Hematopoietic multipotent progenitor cell (in vitro differentiated cells): ENCODE data around the gene FREM1. TPM values are rescaled to one million over a fixed set of nuclear protein-coding genes. Genes with fewer than 3 reads are reported as not detected.

Experiments
- DNase-seq, 3 donors: peaks; one replicate each; pipeline ENCODE4 v3.0.0-alpha.2; 2011 to 2015; ENCODE audit warnings: low read depth in 2 of 3, low spot score in 2 of 3
- total RNA-seq: library from RNA; depleted of rRNA; stranded (reverse); fragments of >200 nt; gene quantifications from one replicate; pipeline ENCODE4 v1.2.3, GENCODE V29; 2012

FREM1 gene
- total RNA-seq, 1 donor, result 26.4 TPM

DNA sequence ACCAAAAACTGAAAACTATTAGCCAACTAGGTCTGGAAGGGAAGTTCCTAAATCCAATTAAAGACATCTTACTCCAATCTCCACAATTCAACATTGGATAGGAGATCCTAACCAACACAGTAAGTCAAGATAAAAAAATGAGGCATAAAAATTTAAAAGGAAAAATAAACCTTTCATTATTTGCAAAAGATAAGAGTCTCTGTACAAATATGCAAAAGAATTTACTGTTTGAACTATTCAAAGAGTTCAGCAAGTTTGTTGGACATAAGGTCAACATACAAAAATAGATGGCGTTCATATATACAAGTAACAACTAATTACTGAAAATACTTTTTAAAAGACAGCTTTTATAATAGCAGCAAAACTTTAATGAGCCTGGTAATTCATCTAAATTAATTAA, 3.1 kb upstream of the FREM1 start:
- no peak for DNase-seq

DNA sequence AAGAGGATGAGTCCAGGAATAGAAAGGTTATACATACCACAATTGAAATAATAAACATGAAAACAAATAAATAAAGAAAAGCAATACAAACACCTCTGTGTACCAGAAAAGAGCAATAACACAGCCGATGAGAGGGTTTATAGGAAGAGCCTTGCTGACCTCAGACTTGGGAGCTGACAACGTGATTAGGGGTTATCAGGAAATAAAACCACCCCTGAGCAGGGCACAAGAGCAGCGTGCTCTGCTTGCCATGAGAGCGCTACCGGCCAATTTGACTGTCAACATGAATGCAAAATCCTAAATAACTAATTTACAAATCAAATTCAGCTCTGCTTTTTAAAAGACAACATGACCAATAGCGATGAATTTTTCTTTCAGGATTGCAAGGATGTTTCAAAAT, 2.6 kb upstream of the FREM1 start:
- no peak for DNase-seq

DNA sequence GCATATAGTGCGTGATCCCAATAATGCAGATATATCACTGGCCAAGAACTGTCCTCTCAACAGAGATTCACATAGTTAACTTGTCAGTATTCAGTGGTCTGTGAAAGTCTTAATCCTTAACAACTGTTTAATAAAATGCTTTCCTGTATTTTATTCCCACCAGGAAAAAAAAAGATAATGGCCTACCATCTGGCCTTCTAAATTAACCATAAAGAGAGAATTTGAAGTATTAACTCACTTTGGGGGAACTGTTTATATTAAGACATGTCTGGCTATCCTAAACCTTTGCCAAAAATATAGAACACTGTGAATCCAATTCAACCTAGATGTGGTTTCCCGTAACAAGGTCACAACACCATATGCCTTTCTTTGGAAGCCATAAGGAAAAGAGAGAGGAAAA, 818 bp upstream of the FREM1 start:
- no peak for DNase-seq

DNA sequence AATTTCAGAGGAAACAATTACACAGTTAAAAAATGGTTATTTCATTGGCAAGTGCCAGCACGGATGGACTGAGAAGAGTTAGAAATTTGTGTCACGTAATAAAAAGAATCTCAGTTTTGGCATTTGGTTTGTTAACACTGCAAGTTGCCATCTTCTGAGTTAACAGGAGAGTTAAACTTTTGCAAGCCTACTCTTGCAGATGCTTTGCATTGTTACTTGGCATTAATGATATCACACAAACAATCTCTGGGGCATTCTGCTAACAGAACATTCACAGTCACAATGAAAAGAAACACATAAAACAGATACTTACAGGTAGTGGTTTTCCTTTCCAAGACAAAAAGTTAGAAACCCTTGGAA, 647 bp downstream of the FREM1 start:
- DNase-seq, result no peak

DNA sequence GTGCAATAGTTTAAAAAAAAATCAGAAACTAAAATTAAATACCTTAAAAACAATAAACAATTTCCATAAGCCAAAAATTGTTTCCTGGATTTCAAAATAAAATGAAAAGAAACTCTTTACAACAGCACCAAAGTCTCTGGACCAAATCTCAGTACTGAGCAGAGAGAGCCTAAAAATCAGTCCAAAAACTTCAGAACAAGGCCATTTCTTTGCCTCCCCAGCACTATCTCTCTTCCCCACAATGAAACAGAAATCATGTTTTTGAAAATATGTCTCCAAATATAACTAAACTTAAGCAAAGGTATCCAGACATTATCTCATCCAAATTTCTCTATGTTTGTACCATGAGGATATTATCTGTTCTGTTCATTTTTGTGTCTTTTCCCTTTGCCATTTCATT, 1.0 kb downstream of the FREM1 start:
- no peak for DNase-seq

DNA sequence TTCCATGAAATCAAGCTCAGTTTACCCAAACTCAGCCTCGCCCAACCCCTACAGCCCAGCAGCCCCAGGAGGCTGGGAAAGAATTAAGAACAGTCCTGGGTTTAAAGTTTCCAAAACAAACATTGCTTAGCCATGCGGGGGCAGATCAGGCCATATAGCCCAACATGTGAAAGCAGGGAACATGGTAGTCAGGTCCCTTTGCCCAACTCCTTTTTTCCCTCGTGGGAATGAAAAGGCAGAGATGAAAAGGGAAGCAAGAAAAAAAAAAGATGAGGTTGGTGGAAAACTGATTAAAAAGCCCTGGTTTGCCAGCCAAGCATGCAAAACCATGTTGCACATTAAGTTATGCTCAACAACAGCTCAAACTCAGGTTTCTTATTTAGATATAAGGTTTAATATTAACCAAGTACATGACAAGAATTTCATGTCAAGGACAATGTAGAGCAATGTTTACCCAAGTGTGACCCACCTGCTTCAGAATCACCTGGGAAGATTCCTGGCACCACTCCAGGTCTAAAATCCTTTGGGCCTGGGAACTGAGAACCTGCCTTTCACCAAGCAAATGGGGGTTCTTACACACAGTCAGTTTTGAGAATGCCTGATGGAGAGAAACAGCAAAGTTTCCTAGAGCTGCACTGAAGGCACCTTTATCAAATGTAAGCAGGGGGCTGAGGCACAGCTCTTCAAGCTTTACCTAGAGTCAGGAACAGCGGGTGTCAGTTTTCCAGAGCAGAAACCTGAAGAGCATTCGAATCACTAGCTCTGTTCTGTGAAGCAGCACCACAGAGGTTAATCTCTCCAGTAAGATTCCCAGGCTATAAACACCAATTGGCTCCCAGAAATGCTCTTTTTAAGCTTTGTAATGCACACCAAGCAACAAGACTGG, 1.7 kb downstream of the FREM1 start:
- no peak for DNase-seq

DNA sequence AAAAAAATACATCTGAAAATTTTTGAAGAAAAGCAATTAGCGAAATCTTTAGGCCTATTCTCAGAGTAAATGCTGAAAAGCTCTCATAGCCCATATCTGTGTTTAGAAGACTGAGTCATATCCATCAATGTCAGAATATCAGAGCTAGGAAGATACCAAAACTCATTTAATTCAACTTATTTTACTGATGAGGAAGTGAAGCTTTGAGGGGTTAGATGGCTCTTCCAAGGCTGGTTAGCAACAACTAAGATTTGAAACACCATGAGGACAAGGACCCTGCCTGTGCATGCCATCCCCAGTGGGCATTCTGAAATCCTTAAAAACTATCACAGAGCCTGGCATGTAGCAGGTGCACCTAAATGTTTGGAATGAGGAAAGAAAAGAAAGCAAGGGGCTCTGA, 2.5 kb downstream of the FREM1 start:
- DNase-seq, result peak in 1 of 3 donors; percentile 16

DNA sequence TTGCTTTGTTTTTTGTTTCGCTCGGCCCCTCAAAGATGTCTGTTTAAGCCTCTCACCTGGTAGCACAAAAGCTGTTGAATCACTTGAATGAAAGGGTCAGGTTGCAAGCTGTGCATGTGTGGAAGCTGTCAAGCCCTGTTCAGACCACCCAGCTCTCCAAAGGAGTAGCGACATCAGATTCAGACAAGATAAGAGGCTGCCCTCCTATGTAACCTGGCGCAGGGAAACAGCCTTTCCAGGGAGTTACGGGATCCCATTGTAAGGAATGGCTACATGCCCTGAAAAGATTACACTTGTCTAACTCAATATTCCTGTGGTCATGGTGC, 2.9 kb downstream of the FREM1 start:
- DNase-seq, result no peak

DNA sequence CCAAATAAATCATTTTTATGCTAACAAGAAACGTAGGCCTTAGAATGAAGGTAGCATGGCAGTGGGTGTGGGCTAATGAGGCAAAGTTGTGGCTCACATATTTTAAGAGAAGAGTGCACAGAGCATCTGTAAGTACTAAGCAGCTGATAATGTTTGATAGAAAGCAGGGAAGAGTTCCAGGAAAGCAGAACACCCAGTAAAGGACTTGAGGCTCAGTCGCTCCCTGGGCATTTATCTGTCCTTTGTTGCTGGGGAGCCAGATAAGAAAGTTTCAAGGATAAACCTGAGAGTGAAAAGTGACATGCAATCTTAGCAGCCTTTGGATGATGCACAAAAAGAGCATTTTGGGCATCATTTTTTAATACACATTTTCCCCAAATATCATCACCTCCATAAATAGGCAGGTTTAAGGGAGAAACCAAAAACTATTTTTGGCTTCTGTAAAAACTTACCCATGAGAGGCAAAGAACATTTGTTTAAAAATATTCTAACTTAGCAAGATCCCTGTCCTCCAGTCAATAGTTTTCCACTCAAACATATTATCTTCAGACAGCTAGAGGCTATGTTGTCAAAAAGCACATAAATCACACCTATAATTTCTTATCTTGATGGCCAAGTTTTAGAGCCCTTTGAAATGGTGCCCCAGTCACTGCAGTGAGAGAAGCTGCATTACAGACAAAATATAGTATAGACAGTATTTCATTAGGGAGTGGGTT, 3.4 kb downstream of the FREM1 start:
- DNase-seq, result peak in 1 of 3 donors; percentile 38

DNA sequence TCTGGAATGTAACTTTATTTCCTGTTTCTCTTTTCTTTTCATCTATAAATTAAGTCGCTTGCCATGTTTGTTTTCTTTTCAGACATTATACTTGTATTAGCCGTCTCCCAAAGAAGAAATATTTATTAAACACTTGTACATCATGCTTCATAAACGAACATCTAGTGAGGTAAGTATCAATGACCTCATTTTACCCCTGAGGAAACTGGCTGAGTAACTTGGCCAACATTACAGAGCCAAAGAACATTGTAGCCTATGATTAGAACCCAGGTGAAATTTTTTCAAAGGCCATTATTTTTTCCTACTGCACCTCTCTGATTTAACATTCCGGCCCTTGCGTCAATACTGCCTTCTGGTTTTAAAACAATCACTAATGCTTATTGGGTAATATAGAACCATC, 4.2 kb downstream of the FREM1 start:
- no peak for DNase-seq

DNA sequence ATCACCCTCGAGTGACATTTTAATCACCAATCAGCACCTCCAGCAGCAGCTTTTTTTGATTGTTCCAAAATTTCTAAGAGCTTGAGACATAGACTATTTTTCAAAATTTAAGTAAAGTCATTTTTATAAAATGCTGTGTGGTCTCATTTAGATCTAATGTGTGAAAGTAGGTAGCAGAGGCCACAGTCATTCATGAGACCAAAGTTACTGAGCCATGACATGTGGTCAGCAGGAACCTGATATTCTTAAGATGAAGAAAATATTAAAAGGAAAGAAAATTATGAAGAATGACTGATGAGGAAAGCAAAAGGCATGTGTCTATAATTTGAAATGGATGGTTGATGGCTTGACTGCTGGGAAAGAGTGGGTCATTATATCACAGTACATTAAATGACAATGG, 7.2 kb downstream of the FREM1 start:
- DNase-seq, result no peak

DNA sequence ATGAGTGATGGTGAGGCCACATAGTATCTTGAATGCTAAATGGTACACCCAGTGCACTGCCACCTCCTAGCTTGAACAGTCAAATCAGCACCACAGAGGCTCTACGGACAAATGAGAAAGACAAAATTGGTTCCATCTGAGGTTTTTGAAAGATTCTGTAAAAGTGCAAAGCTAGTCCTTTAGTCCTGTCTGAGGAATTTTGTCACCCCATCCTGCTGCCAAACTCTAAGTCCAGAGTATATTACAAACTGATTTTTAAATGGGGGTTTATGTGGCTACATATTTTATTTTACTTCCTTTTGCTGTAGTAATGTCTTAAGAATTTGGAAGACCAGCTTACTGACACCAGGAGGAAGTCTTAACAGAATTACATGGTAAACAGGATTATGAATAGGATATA, 7.7 kb downstream of the FREM1 start:
- DNase-seq, result no peak

DNA sequence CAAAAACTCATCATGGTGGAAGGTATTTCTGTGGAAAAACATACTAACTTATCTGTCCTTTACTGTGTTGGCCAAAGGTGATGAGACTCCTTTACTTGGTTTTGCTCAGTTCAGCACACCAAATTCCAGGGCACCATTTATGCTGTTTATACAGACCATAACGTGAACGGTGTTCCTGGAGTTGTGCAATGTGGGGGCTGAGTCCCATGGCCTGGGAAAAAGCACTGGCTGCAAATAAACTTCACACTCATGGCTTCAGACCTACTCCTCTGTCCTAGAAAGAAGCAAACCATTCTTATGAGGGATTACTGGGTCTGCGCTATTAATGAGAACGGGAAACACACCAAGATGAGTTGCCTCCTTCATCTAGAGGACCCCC, 10.4 kb downstream of the FREM1 start:
- no peak for DNase-seq

DNA sequence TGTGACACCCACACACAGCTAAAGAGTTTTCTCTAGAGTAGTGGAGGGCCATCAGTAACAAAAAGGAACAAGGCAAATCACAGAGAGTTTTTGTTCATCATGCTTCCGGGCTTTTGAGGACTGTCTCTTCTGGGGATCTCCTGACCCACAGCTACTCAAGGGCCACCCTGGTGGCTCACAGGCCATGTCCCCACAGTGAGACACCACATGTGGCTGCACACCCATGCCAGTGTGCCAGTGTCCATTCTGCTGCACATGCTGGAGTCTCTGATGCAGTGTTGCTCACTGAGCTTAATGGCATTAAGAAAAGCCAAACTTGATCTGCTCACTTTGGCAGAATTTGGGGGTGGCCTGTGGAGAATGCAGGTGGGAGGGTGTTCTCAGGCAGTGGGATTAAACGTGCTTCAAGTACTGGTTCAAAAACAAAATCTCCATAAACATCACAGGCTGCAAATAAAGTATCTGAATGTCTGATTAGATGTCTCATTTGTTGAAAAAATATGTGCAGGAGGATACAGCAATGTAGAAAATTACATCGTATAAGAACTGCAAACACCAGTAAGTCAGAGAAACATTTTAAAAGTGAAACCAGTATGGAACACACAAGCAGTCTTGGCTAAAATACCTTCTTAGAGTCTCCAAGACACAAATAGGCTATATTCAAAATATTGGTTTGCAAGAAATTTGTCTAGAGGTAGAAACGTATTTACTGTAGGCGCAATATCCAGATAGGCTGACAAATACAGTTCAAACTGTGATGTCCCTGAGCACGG, 11.0 kb downstream of the FREM1 start:
- DNase-seq, result no peak

DNA sequence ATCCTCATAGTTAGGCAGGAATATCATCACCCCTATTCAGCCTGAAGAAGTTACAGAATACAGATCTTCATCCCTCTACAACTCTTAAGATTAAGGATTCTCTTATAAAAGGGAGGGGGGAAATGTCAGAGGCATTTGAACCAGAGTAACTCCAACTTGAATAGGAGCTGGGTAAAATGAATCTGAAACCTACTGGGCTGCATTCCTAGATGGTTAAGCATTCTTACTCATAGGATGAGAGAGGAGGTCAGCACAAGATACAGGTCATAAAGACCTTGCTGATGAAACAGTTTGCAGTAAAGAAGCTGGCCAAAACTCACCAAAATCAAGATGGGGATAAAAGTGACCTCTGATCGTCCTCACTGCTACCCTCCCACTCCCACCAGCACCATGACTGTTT, 14.4 kb downstream of the FREM1 start:
- DNase-seq, result no peak

DNA sequence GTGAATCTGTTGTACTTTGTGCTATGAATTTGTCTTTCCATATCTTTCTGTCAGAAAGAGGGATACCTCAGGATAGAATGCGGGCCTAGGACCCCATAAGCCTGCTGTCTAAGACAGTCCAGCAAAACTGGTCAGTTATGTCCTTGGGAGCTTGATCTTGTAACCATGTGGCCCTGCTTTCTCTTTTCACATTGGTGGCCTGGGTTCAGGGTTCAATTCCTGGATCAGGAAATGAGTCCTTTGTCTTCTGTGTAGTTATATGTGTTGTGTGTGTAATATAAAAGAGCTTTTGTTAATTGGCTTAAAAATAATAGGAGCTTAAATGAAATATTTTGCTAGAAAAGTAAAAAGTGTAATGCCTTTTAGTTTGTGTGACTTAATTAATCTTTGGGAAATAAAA, 16.9 kb downstream of the FREM1 start:
- DNase-seq, result no peak

DNA sequence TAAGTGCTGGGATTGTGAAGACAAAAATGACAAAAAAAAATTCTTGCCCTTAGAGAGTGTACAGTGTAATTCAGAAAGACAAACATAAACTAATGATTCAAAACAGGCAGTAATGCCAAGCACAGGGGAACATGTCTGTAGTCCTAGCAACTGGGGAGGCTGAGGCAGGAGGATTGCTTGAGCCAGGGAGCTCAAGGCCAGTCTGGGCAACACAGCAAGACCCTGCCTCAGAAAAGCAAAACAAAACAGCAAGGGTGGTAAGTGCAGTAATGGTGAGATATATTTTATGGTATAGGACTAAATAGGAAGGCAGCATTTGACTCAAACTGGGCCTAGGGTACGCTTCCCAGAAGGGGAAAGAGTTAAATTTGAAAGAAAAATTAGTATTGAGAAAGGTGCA, 18.9 kb downstream of the FREM1 start:
- DNase-seq, result no peak

DNA sequence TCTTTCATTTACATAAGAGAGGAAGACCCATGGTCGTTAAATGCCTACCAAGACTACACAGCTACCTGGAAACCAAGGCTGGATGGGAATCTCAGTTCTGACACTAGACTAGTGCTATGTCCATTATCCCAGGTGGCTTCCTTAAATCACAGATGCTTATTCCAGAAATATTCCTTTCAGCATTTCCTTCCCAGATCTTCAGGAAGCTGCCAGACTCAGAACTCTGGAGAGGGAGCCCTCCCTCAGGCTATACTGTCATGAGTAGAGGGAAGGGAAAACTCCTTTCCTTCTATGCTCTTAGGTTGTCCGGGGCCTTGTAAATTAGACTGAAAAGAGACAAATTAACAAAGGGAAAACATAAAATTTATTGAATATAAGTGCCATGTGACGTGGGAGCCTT, 20.8 kb downstream of the FREM1 start:
- no peak for DNase-seq

DNA sequence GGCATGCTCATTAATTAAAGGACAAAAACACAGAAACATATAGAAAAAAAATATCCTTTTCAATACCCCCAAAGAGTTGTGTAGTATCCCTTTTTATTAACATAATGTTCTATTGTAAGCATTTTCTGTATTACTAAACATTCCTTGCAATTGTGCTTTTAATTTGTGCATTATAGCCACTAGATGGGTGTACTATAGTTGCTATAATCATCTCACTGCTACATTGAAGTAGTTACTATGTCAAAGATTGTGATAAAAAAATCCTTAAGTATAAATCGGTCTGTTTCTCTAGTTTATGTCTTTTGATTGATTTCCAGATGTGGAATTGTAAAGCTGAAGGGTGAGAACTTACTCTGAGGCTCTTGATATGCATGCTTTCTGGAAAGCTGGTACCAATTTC, 21.4 kb downstream of the FREM1 start:
- no peak for DNase-seq

DNA sequence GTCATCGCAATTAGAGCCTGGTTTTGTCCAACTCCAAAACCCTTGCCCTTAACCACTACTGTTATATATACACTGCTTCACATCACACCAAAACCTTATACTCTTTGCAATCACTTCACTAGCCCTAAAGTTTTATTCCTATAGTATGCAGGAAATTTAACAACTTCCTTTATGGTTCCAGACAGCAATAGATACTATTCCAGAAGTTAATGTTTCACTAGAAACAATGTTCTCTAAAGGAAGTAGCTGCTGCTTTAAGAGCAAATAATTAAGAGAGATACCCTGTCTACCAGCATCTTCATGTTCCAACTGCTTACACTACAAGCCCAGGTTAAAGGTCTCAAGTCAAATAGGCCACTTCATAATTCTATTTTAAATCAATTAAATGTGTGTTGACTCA, 22.0 kb downstream of the FREM1 start:
- no peak for DNase-seq

DNA sequence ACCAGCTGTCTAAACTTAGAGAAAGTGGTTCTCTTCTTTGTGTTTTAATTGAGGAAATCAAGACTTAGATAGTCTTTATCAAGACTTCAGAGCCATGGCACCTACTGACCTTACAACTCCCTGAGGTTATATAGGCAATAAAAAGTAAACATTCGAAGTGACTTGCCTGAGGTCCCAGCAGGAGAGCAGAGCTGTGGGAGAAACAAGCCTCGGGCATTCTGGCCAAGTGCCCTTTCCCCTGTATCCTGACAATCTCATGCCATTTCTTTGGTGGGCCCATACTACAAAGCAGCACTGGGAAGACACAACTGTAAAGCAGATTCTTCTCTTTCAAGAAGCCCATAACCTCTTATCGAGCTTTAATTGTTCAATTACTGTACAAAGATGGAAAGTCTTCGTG, 23.1 kb downstream of the FREM1 start:
- DNase-seq, result no peak
